Gastroesophageal sphincter (tissue), 3 donors: ENCODE results near the gene ALDH1L1.

Source experiments
- CTCF ChIP-seq, 4 experiments: fragments of 200-600 bp in 2 of 4; fragments of 450-650 bp in 2 of 4; sonication (generic) in 1 of 4; IDR thresholded peaks; one replicate each; pipeline ENCODE4 v1.5.1; 2017 to 2019; ENCODE audit warnings: antibody characterized with exemption in 4 of 4, mild to moderate bottlenecking in 2 of 4, moderate library complexity in 2 of 4
- EP300 ChIP-seq: sonication (generic); formaldehyde crosslinking; IDR thresholded peaks from one replicate; pipeline ENCODE4 v1.6.1; 2017; ENCODE audit warnings: antibody characterized with exemption, mild to moderate bottlenecking

GRCh38 chr3:126146525-126147146 lies 33.8 kb downstream of the ALDH1L1 start:
- TF ChIP-seq EP300 (no peak), CTCF (IDR thresholded peaks at IDR 0.05) (no peak)
